ENCODE data around the gene NECTIN4. TPM values are rescaled to one million over a fixed set of nuclear protein-coding genes. Genes with fewer than 3 reads are reported as not detected.
A peak's percentile ranks its signal among the peaks of the same experiment; 100 is the strongest.

The NECTIN4 gene
- total RNA-seq, 2 donors from 2014 or later = 0.08 TPM; not detected in 1

DNA sequence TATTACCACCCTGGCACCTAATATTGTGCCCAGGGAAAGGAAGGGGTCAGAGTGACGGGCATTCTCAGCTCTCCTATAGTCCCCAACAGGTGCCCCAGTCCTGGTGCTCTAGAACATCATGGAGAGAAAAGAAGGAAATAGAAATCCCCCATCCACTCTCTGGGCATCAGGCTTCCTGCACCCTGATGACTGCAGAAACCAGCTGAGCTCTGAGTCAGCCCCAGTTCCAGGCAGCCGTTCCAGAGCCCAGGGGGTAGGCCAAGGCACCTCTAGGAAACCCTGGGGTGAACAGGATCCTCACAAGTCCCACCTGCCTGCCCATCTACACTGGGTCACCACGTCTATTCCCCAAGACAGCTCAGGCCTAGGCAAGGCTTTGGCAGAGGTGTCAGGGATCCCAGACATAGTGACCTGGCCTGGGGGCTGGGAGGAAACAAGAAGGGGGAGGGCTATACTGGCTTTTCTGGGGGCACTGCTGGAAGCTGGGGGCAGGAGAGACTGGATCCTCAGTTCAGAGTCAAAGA is 709 bp downstream of the NECTIN4 start:
- DNase-seq (no peak), ATAC-seq (no peak)
- intact Hi-C loops (cut with DNase I) = no loop called here

DNA sequence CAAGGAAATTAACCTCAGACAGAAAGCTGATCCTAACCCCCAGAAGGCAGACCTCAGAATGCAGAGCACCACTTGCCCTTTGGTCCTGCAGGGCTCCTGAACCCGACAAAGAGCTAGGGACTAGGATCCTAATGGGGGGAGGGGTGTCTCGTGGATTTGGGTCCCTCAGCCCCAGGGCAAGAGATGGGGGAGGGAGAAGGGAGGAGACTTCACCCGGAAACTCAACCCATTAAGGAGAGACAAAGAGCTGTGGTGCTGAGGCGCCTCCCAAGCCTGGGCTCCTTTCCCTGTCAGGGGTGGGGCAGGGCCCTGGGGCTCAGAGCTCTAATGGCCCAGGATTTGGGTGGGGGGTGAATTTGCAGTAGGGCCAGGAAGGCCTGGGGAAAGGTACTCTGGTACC is 2.9 kb downstream of the NECTIN4 start:
- intact Hi-C loops (cut with DNase I) = no loop called here
- DNase-seq (no peak), ATAC-seq (no peak)

DNA sequence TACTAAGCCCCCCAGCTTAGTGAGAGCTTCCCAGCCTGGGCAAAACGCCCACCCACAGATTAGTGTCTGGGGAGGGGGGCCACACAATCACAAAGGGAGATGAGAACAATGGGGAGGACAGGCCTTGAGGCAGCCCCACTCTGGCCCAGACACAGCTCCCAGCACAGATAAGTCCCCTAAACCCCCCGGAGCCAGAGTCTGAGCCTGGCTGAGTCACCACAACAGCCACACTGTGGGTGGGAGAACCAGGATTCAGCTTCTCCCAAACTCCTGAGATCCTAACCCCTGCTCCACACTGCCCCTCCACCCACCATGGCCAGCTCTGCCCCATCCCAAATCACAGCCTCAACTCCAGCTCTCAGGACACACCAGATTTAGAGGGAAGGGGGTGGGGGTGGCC is 4.2 kb downstream of the NECTIN4 start:
- ATAC-seq (no peak), DNase-seq (no peak)
- intact Hi-C loops (cut with DNase I) = no loop called here

DNA sequence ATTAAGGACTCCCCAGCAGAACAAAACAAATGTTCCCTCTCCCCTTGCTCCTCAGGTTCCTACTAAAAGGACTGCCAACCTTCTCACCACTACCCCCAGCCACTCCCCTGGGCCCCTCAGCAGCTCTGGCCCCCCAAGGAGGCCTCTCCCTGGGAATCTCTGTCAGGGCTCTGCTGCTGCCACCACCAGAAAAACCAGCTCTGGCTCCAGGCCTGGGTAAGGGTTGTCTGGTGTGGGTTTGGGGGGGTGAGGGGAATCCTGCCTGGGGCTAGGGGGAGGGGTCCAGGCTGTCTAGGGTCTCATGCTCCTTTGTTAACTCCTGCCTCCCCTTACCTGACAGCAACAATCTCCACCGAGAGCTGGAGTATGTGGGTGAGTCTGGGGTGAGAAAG is 4.8 kb downstream of the NECTIN4 start:
- ATAC-seq (no peak), DNase-seq (no peak)
- intact Hi-C loops (cut with DNase I) = no loop called here

DNA sequence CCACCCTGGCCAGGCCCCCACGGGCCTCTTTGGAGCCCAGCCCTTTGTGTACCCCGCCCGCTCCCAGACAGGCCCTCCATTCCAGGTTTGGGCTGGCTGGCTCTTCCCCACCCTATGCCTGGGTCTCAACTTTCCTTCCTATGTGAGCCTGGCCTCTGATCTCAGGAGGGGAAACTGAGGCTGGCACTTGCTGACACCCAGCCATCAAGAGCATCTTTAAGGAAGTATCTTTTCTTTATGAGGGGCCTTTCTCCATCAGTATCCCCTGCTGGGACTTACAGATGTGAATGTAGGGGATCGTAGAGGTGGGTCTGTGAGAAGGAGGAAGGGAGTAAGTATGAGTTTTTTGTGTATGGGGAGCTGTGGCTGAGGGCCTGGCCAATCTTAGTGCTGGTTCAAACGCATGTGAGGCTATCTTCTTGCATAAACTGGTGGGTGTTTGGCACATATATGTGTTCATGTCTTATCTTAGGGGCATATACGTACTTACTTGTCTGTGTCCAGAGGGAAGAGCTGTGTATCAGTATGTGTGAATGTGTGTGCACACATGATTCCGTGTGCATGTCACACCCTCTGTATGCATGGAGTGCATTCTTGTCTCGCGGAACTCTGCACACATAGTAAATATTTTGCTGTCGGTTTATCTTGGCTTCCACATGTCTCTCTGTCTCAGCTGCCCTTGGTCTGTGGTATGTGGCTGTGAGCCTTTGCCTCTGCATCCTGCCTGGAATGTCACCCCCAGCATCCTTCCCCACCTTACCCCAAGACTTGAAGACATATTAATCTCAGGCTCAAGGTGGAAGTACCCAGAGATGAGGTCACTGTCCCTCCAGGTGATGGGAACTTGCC is 5.4 kb downstream of the NECTIN4 start:
- intact Hi-C loops (cut with DNase I) = no loop called here
- no peak for DNase-seq
- ATAC-seq = no peak

DNA sequence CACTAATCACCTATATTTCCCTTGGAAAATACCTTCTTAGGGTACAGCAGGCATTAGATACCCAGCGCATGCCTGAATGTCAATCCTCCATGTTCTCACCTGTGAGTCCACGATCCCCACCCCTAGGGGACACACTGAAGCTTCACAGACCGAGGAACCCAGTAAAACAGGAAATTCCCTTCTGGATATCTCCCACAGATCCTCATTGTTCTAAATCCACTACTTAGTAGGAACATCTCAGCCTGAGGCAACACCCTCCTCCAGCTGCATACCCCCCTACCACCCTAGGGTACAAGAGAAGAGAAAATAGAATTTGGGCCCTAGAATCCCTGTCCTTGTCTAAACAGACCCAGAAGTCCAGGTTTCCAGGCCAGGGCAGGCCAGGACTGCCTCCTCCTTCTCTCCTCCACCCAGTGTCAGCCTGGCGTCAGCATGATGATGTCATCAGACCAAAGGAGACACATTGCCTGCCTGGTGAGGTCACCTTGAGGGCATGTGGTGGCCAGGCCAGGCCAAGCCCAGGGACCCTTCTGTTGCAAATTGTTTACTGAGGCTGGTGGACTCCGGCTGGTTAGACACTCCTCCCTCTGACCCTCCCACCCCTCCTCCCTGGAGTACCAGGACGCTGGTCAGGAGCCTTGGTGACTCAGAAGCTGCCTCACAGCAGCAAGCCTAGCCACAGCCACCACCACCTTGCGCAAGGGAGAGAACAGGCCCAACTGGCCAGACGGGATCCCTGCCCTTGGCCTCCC is 6.2 kb downstream of the NECTIN4 start:
- peak; percentile 86 for DNase-seq
- peak; percentile 66 to 93 for ATAC-seq
- intact Hi-C loops (cut with DNase I) = no loop called here

DNA sequence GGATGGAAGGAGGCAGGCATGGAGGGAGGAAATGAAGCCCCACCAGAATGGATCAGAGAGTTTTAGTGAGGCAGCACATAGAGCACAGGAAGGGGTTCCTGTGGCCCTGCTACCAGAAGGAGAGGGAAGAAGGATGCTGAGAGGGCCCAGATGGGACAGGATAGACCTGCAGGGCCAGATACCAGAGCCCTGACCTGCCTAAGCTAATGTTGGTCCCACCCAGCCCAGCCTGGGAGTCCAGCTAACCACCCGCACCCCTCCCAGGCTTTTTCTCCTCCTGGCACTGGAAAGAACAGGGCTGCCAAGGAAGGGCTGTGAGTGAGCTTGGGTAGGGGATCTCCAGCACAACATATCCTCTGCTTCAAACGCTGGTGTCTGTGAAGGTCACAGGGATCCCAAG is 6.9 kb downstream of the NECTIN4 start:
- ATAC-seq = no peak
- intact Hi-C loops (cut with DNase I) = no loop called here
- no peak for DNase-seq

DNA sequence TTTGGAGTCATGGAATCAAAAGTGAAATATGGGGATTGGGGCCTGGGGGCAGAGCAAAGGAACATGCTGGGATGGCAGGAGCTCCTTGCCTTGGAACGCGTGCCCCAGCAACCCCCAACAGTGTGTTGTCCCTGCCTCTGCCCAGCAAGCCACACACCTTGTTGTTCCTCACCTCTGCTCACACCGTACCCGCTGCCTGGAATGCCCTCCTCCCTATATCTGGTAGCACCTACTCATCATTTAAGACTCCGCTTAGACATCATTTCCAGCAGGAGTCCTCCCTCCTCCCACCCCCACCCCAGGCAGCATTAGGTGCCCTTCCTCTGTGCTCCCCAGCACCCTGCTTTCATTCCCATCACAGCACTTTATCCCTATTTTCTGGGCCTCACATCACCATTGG is 7.8 kb downstream of the NECTIN4 start:
- ATAC-seq (no peak), DNase-seq (no peak)
- intact Hi-C loops (cut with DNase I) = no loop called here

DNA sequence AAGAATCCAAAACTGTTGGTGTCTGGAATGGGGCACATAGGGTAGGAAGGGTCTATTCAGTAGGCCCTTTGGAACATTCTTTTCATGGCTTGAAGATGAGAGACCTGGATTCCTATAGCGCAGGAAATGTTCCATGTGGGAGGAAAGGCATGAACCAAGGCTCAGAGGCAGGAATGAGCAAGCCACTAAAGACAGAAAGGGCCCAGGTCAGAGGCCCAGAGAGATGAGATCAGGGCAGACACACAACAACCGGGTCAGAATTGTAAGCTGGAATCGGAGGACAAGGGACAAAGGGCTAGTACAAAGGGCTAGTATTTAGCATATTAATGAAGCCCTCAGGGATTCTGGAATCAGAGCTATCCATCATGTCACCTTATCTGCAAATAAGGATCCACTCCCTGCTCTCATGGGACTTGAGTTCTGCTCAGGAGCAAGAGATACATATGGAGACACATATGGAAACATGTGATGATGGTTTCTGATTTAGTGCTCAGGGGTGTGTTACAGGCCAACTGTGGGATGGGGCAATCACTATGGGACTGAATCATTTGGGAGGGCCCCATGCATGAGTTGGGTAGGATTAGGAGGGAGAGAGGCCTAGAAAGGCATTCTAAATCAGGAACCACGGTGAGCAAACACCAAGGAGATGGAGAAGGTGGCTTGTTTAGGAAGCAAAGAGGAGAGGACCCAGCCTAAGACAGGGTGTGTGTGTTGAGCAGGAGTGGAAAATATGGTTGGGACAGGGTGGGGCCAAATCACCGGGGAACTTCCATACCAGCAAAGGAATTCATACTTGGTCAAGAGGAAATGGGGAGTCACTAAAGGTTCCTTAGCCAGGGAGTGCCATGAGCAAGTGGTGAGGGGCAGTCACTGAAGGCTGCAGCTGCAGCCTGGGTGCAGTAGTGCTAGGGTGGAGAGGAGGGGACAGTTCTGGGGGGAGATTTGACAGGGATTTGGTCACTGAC is 8.6 kb downstream of the NECTIN4 start:
- no peak for DNase-seq
- no peak for ATAC-seq
- intact Hi-C loops (cut with DNase I) = no loop called here

DNA sequence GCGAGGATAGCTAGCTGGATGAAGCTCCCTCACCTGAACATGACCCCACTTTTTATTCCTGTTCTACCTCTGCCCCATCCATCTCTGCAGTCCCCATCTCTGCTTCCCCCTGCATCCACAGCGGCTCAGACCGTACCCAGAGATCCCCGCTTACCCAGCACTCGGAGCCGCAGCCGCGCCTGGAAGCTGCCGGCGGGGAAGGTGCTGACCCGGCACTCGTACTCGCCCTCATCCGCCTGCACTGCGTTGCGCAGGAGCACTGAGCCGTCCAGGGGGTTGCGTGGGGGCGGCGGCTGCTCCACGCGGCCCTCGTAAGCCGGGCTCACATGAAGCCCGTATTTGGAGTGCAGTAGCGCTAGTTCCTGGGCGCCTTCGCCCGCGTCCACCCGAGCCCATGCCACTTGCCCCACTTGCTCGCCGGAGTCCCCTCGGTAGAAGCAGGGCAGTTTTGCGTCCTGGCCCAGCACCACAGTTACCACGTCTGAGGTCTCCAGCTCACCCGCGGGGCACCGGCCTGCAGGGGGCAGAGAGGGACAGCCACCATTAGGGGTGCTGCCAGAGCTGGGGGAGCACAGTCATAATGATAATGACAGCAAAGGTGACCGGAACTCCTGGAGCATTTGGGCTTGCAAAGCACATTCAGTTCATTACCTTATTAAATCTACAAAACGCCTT is 9.8 kb downstream of the NECTIN4 start:
- intact Hi-C loops (cut with DNase I) = no loop called here
- no peak for ATAC-seq

DNA sequence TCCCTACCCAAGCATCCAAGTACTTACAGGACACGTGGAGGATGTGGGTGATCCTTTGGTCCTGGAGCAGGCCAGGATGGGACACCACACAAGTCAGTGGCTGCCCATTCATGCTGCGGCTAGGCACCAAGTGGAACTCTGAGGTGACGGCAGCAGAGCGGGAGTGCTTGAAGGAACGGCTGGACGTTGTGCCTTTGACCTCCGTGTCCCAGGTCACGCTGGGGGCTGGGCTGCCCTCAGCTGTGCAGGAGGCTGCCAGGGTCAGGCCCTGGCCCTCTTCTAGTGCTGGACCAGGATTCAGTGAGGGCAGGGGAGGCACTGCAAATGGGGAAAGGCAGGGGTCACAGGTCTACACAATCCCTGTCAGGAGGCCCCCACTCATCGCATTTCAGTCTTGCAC is 11.9 kb downstream of the NECTIN4 start:
- DNase-seq (no peak), ATAC-seq (no peak)
- intact Hi-C loops (cut with DNase I) = no loop called here

More for the DNA sequence above, 9.8 kb downstream of the NECTIN4 start:
- DNase-seq = no peak

DNA sequence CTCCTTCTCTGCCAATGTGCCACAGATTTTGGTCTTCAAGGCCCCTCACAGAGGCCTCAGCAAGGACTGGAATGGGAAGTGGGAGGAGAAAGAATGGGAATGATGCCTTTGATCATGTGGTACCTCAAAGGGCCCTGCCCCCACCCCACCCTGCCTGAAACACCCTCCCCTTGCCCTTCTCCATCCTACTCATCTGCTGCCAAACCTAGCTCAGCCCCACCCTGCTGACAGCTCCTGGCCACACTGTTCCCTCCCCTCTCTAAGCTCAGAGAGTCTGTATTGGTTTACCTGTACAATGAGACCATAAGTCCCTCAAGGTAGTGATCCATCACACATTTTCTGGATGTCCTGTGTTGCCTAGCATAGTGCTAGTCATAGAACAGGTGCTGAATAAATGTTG is 12.9 kb downstream of the NECTIN4 start:
- intact Hi-C loops (cut with DNase I) = no loop called here
- DNase-seq (no peak), ATAC-seq (no peak)

DNA sequence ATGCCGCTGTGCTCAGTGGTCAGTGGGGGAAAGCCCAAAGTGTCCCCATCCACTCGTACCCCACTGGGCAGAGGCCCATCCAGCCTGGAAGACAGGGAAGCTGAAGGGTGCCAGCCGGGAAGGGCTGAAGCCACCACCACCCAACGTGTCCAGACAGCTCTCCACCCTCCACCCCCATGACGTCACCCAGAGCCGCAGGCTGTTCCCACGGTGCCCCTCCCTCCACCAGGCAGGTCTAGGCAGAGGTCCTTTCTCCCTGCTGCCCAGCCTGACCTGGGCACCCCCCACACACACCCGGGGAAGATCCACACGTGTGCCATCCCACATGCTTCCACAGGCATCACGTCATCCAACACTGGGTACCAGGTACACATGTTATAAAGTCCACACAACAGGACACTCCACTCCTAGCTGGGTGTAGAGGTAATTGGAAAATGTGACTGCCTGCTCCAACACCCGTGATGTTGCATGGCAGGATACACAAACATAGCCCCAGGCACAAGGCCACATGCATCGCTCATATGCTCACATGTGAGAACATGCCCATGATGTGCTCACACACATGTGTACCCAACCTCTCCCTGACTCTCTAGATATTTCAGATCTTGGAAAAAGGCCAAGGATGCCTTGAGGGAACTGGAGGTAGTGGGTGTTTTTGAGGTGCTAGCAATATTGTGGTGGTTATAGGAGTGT is 14.5 kb downstream of the NECTIN4 start:
- intact Hi-C loops (cut with DNase I) = no loop called here

DNA sequence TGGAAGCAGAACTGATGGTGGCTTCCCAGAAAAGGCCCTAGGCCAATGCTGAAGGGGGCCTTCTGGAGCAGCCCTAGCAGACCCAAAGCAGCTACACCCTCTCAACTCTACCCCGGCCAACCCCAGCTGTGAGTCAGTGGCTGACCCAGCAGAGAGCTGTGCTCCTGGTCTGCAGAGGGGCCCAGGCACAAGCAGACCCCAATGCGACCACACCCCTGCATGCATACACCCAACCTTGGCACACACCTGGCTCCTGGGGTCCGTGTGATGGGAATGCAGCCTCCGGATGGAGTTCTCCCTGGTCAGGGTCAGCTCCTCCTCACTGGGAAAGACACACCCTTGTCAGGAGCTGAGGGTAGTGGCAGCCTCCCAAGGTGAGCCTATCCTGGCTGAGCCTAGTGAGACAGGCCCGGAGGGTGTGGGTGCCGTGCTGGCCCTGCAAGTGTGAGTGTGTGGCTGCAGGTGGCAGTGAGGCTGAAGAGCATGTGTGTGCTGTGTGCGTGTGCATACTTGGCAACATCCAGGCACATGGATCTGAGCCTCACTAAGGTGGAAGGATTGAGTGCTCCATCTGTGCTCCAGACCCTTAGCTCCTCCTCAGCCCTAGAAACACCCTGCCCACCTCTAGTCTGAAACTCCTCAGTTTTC is 15.8 kb downstream of the NECTIN4 start:
- no peak for ATAC-seq
- intact Hi-C loops (cut with DNase I) = no loop called here
- DNase-seq = no peak

More for the DNA sequence above, 14.5 kb downstream of the NECTIN4 start:
- DNase-seq (no peak), ATAC-seq (no peak)

DNA sequence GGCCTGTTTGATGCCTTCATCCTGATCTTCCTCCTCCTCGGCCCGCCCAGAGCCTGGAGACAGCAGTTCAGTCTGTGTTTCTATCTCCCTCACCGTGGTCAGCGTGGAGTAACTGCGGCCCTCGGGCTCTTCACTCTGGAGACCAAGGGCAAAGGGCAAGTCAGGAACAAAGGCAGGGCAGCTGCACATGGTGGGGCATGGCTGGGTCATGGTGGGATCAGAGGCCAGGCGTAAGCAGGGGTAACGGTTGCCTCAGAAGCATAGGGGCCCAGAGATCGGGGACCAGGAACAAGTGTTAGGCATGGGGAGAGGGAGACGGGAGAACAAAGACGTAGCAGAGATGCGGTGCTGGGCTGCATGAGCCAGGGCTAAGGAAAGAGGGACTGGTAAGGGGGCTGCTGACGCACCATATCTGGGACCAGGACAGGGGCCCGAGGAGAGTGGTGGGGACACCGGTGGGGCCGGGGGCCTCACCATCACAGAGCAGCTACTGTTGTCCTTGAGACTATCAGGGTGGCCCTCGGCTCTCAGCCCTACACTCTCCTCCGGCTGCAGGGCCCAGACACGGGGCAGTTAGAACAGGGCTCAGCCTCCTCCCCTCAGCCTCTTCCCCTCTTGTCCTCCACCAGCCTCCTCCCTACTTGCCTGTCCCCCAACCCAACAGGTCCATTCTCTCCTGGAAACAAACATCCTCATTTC is 16.5 kb downstream of the NECTIN4 start:
- DNase-seq (no peak), ATAC-seq (no peak)
- intact Hi-C loops (cut with DNase I) = no loop called here

DNA sequence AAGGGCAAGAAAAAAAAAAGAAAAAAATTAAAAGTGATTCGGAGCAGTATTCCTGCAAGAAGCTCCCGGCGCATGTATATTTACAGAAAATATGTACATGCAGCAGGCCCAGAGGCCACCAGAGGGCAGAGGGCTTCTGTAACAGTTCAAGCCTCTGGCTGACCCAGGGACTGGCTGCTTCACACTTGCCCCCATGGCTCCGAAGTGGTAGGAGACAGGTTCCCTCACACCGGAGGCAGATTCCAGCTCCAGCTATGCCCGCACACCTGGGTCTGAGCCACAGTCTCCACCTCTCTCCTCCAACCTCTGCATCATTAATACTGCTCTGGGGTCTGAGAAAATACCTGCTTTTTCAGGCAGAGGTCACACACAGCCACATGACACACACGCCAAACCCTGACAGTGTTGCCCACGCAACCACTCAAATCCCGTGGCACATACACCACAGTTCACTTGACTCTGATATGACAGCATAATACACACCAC is 17.4 kb downstream of the NECTIN4 start:
- peak; percentile 60 for DNase-seq
- peak in 1 of 2 donors; percentile 8 for ATAC-seq
- intact Hi-C loops (cut with DNase I) = no loop called here

DNA sequence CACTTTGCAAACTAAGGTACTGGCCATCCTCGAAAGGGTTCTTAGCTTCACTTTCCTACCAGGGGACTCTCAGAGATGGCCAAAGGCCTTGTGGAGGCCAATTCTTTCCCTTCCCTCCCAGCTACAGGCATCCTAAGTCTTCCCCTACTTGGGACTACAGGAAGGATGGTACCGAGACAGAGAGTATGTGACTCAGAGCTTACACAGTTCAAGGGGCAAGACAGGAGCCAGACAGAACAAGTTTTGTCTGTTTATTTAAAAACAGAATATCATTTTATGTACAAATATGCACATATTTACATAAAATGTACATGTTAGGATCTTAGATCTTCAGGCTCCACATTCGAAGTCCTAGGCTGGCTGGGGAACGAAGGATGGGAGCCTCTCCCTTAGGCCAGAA is 18.6 kb downstream of the NECTIN4 start:
- ATAC-seq (no peak), DNase-seq (no peak)
- intact Hi-C loops (cut with DNase I) = no loop called here
